ENCODE results near the gene TSPAN1.

The TSPAN1 gene, protein sequence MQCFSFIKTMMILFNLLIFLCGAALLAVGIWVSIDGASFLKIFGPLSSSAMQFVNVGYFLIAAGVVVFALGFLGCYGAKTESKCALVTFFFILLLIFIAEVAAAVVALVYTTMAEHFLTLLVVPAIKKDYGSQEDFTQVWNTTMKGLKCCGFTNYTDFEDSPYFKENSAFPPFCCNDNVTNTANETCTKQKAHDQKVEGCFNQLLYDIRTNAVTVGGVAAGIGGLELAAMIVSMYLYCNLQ

DNA sequence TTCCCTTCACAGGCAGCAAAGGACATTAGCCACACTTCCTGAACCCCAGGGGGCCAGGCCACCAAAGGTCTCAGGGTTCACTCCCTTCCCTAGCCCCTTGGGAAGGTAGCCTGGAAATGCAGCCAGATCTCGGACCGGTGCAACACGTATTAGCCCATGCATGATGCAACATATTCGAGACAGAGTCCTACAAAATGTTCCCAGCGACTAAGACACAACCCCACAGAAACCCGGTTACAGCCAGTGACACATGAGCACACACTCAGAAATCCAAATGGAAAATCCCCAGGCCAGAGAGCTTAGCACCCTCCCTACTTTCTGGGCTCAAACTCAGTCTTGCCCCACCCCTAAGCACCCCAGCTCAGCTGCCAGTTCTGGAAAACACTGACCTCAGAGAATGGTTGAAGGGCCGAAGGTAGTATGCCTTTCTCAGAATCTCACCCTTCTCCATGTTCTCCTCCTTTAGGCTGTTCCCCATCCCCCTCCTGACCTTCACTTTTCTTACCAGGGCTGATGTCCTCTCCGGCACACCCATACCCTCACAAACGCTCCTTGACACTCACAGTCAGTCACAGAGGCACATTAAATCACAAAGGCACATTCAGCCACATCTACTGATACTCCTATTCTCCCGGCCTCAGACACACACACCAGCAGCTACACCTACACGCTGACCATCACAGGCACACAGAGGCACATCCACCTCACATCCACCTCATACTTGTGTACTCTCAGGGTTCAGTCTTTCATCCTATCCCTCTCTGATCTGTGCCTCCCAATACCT lies at the start of gene TSPAN1:
TSS of gene TSPAN1 (plus strand) at position 640 of the 784 bp plus-strand sequence. CDS start 6,021 bp downstream, outside the sequence.
- DNase-seq, result no peak

DNA sequence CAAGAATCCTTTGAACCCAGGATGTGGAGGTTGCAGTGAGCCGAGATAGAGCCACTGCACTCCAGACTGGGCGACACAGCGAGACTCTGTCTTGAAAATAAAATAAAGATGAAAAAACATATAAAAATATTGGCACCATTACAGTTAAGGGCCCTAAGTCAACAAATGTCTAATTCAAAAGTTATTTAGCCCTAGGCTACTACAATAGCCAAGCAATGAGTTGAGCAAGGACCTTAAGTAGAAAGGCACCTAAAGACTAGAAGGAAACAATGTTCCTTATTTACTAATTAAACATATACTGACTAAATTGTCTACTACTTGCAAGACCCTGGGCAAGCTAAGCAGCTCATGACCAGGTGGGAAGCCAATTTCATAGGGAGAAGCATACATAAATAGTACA lies 46.5 kb upstream of the TSPAN1 start:
- no peak for DNase-seq

DNA sequence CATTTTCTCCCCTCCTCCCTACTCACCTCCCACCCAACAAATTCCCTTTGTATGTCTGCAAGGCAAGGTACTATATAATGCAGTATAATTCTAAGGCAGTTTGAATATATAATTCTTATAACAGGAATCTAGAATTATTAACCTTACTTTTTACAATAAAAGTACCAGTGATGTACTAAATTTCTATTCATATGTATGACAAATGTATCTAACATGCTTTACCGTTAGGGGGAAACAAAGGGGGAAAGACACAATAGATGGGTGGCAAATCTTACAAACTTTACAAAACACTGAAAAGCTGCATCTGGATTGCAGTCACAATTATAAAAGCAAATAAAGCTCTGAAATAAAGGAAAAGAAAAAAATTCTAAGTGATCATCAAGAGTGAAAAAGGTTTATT lies 44.8 kb upstream of the TSPAN1 start:
- DNase-seq, result no peak

DNA sequence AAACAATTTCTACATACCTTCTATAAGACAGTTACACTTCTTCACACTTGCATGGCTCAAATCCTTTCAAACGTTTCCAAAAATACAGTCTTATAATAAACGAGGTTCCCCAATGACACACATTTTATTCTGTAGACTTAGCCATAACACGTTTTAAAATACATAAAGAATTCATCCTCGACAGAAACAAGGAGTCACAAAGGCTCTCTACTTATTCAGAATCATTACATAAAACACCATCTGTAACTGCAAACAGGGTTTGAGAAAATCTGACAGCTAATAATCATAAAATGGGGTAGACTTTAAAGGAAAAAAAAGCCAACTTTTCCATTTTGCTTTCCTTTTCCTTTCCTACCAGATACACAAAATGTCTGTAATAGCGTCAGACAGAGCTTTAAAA lies 44.3 kb upstream of the TSPAN1 start:
- peak; percentile 1 for DNase-seq

DNA sequence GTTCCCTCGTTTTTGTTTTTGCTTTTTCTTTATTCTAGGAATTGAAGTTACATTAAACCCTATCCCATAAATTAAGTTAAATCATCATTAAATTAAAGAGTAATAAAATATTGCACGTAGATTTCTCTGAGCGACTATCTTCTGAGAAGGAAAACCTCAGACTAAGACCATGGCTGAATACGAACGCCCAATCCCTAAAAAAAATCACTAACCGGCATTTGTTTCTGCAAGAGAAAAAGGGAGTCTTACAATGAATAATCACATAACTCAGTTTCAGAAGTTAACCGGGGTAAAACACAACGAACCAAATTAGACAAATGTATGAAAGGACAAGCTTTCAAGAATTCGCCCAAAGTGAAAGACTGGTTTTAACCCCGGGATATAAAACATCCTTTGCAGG lies 43.8 kb upstream of the TSPAN1 start:
- DNase-seq, result no peak

DNA sequence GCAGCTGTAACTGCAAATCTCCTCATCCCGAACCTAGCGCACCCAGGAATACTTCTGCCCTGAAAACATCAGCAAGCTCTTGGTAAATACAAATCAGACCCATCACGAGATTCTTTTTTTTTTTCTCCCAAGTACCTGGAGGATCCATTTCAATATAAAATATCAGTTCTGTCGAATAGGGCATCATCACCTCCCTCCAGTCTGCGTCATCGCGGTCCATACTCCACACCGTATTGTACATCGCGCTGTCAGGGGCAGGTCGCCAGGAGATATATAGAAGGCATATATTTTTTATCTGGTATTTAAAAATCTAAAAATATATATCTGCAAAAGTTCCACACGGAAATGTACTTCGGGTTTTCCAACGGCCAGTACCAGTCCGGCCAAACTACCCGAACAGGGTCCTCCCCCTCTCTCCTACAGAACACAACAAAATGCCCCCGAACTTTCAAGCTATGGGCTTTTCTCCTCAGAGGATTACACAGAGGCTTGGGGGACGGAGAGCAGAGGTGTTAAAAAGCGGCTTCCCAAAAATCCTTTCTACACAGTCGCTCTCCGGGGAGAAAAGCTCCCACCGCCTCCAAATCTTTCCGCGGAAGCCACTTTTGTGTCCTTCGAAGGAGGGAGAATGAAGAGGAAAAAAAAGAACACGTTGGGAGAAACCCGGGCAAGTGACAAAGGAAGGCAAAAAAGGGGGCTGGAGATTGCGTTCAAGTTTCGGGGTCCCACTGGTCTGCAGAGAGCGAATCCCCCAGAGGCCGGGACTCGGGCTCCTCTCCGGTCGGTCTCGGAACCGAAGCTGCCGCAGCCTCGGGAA lies 43.0 kb upstream of the TSPAN1 start:
- DNase-seq, result peak; percentile 45

DNA sequence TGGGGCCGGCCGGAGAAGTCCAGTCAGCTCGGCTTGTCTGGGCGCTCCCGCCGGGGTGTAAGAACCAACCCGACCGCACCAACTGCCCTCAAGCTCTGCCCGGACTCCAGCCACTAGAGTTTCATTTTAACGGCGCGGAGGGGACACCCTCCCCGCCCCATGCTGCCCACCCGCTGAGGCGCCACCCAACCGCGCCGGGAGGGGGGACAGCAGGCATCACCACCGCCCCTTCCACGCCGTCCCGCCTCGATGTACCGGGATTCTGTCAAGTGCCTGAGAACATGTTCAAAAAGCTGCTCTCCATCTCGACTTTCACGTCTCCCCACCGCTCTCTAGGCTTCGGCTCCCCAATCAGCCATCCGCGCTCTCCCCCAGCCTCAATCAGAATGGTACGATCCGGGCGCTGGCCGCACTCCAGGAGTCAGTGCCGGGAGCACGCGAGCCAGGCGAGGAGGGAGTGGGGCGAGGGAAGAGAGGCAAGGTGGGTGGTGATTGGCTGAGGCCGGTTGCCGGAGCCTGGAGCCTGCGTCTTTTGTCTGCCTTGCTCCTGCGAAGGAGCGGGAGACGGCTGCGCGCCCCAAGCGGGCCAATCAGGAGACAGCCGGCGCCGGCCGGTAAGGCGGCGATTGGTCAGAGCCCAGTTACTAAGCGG lies 42.2 kb upstream of the TSPAN1 start, which contains the start of gene PIK3R3:
TSS of gene PIK3R3 (minus strand) at position 101 of the 652 bp plus-strand sequence. CDS start 677 bp downstream, outside the sequence.
- peak; percentile 97 for DNase-seq

DNA sequence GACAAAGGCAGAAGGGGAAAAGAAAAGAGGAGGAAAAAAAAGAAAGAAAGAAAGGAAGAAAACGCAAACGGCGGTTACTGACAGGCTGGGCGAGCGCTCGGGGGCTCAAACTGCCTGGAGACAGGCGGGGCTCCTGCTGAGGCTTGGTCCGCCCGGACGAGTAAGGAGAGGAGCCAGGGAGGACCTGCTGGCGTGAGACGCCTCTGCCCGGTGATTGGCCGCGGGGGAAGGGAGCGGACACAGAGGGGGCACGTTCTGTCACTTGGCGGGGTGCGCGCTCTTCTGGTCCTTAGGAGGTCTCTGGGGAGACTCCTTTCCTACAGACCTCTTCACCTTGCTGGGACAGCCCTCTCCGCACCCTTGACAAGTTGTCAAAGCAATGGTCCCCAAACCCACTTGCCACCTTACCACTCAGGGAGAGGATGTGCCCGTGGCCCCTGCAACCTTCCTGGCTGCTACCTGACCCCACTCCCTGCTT lies 41.7 kb upstream of the TSPAN1 start:
- peak; percentile 94 for DNase-seq

DNA sequence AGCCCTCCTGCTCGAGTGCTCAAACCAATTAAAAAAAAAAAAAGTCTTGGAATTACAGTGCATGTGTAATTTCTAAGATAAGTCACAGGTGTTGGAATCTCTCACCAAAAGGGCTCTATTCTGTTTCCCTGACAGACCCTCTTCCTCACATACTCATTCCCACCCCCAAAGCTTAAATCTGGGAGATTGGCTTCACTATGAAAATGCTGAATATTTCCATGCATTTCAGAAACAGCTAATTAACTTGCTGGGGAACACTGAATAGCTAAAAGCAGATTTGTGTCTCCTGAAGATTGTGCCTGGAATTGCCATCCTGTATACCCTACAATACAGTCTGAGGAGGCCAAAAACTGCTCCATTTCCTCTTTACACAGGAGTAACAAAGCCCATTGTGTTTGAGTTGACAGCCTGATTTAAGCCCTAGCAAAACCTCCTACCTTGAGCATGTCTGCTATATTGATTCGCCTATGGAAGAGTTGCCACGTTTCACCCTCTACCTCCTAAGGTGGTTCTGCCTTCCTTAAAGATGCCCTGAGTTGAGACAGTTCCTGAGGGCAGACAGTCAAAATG lies 41.0 kb upstream of the TSPAN1 start:
- no peak for DNase-seq

DNA sequence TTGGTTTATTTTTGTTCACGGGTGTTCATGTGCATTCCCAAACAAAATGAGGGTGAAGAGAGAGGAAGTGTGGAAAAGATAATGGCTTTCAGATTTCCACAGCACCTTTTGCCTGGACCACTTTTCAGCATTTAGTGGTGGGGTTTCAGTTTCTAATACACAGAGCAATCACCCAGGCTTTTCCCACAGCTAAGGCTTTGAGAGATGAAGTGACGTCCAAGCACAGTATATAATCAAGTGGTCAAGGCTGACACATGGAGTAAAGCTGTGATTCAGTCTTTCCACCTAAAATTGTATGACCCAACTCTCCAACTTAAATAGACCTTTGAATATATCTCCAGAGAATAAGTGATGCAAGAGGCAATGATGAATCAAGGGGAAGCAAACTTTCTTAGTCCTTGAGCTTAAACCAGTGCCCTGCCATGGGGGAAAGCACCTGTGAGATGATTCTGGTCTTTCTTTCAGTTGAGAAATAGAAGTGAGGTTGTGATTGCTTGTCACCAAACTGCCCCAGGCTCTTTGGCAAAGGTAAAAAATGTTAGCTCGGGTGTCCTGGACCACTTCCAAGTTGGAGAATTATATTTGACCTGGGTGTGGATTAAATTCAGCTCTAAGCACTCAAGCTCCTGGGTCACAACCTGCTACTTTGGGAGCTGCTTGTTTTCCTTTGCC lies 40.1 kb upstream of the TSPAN1 start:
- peak; percentile 9 for DNase-seq

DNA sequence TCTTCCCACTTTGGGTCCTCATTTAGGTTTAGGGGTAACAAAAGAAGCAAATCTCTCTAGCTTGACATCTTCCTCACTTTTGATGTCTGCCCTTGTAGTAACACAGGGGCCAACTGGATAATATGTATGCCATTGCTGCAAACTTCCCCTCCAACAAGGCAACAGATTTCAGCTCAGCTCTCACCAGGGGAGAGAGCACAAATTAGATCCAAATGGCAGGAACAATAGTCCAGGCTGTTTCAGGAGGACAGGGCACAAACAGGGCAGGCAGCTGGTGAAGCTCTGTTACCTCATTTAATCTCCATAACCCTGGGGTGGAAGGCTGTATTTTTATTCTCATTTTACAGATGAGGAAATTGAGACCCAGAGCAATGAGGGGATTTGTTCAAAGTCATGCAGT lies 38.2 kb upstream of the TSPAN1 start:
- no peak for DNase-seq

DNA sequence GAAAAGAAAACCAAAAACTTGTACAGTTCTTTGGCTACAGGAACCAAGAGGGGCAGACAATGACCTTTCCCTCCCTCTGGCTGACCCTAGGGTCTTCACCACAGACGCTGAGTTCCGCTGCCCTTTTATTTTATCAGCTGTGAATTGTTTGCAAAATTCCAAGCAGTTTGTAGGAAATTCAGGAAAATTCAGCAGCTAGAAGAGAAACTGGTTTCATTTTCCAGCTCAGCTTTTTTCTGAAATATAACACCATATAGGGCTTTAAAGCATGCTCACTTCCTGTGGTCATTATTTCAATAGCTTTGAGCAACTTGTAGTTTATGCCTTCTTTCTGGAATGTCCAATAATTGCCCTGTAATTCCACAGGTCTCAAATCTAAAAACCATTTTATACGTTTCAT lies 37.0 kb upstream of the TSPAN1 start:
- DNase-seq, result no peak

DNA sequence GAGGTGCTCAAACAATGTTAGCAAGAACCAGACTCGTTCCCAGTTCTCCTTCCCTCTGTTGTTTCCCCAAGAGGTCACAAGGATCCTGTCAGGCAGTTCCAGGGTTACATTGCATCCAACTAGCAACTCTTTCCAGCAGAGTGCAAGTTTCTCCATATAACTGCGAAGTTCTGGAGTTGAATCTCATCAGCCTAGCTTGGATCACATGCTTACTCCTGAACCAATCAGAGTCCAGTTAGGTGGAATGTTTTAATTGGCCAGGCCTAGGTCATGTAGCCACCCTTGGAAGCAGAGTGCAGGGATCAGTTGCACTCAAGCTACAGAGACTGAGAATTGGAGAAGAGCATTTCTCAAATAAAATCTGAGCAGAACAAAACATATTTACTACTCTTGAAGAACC lies 26.6 kb upstream of the TSPAN1 start:
- DNase-seq, result no peak

DNA sequence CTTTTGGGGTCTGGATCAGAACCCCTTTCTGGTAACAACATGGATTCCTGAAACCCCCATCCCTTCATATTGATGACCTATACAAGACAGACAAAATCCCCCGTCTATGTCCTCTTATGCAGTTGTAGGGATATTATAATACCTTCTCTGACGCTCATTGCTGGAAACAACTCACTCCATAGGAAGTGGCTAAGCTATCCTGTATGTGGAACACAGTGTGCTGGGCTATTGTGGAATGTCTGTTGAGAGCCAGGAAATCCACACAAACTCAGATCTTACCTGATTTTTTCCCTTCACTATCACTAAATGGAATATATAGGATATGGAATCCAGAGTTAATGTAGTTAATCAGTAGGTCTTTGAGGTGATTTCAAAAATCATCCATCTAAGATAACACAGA lies 24.8 kb upstream of the TSPAN1 start:
- no peak for DNase-seq

DNA sequence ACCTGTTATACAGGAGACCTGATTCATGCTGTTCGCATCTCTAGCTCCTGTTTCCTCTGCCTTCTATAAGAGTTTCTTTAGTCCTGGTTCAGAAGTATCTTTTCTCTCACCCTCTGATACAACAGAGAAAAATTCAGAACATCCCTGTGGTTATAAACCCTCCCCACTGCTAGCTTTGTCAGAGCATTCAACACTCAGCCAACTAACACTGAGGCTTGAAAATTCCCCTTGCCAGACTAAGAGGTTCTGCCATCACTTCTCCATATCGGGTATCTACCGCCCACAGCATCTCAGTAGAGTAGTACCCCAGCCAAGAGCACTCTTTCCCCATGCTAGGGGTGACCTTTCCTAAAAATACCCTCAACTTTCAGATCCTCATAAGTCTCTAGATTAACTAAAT lies 22.9 kb upstream of the TSPAN1 start:
- no peak for DNase-seq

DNA sequence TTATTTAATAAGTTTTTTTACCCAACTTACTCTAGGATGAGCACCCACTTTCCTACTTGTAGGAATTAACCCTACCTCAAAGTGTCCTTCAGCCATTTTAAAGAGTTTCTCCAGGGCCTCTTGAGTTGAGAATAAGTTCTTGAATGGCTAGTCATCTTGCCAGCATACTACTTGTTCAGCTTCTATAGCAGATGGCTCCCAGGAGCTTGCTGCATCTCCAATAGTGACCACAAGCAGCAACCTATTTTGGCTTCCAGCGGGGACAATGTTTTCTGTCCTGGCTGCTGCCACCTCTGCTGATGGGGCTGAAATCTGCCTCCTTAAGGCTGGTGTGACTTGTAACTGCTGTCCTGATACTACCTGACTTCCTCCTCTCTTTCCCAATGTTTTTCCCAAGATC lies 21.7 kb upstream of the TSPAN1 start:
- no peak for DNase-seq

DNA sequence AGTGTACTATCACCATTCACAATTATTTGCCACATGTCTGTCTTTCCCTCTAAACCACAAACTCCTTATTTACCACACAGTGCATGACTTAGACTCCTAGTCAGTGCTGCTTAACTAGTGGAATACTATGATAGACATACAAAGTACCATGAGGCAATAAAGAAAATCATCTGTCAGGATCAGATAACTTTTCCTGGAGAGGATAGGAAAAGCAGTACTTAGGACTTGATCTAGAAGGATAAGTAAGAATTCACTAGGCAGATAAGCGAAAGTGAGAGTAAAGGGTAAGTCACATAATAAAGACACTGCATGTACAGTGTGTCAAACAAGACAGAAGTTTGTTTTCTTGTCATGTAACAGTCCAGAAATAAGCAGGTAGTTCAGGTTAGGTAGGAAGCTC lies 21.2 kb upstream of the TSPAN1 start:
- DNase-seq, result no peak

DNA sequence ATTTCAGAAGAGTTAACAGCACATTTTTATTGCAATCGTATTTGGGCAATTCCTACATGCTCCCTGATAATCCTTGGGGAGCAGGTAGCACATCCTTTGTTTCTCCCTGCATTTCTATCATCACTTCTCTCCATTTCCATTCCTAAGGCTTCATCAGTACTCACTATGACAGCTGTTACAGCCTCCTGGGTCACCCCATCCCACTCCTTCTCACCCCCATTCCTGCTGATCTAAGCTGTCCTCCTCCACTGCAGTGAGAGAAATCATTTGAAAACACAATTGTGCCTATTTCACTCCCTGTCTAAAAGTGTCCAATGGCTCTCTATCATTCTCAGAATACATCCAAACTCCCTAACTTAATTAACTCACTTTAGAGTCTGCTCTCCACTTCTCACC lies 17.0 kb upstream of the TSPAN1 start:
- no peak for DNase-seq

DNA sequence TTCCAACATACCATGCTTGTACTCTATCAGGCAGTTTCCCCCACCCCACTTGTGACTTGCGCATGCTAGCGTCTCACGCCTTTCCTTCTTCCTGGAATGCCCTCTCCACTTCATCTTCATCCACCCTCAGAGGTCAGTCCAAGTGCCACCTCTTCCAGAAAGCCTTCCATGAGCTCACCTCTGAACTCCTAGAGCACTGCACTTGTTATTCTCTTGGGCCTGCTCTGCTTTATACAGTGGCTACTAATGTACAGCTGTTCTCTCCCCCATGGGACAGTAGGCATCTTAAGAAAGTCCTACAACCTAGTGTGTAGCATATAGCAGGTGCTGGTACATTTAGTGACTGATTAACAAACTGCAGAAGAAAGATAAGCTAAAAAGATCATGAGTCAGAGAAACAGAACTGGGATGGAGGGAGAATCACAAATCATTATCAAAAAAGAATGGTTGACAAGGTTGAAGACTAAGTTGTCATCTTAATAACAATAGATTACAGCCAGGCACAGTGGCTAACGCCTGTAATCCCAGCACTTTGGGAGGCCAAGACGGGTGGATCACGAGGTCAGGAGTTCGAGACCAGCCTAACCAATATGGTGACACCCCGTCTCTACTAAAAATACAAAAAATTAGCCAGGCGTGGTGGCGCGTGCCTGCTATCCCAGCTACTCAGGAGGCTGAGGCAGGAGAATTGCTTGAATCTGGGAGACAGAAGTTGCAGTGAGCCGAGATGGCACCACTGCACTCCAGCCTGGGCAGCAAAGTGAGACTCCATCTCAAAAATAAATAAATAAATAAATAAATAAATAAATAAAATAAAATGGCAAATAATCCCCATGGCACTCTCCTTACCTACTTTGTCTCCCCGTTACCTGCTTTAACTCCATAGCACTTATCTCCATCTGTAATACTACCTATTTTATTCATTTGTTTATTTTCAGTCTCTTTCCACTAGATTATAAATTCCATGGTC lies 16.3 kb upstream of the TSPAN1 start:
- no peak for DNase-seq

DNA sequence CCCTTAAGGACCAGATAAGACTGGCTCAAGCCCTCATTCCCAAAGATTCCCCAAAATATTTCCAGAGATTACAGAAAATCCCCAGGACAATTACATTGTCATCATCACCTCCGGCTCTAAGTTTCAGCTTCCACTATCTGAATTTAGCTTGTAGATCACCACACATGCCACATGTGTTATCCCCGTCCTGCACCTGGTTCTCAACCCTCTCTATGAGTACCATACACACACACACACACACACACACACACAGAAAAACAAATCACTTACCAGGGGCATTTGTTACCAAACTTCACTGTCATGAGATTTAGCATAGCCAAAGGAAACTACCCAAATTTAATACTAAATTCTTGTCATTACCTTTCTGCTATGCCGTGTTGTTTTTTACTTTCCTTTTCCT lies 15.4 kb upstream of the TSPAN1 start:
- DNase-seq, result no peak

DNA sequence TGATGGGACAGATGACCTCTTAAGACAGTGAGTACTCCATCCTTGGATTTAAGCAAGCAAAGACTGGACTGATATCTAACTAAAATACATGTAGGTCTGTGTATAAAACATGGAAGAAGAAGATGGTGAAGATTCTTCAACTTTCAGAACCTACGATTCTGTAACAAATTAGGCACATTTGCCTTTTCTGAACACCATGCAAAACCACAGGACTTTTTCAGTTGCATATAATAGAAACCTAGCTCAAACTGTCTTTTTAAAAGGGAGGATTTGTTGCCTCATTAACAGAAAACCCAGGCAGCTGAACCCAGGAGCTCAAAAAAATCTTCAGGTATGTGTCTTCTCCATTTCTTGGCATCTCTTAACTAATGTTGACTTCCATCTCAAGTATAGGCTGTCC lies 14.7 kb upstream of the TSPAN1 start:
- no peak for DNase-seq
